H1 (cell line): ENCODE measurements around the gene USP12. TPM values are rescaled to one million over a fixed set of nuclear protein-coding genes. Genes with fewer than 3 reads are reported as not detected.

ENCODE experiments used
- JUND ChIP-seq: IDR thresholded peaks from 2 replicates; pipeline ENCODE4 v1.6.1; 2011; ENCODE audit warnings: mild to moderate bottlenecking, improper control_type of control experiment, low read length
- MAFK ChIP-seq: IDR thresholded peaks from 2 replicates; pipeline ENCODE4 v1.6.1; 2012; ENCODE audit warnings: low read depth, mild to moderate bottlenecking, improper control_type of control experiment, low read length
- polyA plus RNA-seq, 7 experiments: library from polyadenylated mRNA; depleted of rRNA in 3 of 7; stranded (reverse) in 5 of 7; unstranded in 2 of 7; fragments of >200 nt in 5 of 7; fragments of 200-250 nt in 2 of 7; gene quantifications; 1 replicate in 5 of 7; 2 replicates in 1 of 7; 4 replicates in 1 of 7; pipeline versions ENCODE4 v1.2.1 to v1.2.3, GENCODE V29; 2011 to 2013; ENCODE audit warnings: missing spikeins in 2 of 7, mixed read lengths in 2 of 7
- total RNA-seq: library from RNA; stranded (reverse); fragmentation: NEBNext Ultra II Directional; extraction: Animal tissue kit (Norgen Biotek cat#: 25700); gene quantifications from 2 replicates; pipeline ENCODE4 v1.2.1, GENCODE V29; 2021

The USP12 gene
- total and polyA plus RNA-seq, 2 of the 8 experiments (the other 6 are each of a cell fraction or from before 2014, with no cell fraction given), result 4.0 to 30.0 TPM

DNA sequence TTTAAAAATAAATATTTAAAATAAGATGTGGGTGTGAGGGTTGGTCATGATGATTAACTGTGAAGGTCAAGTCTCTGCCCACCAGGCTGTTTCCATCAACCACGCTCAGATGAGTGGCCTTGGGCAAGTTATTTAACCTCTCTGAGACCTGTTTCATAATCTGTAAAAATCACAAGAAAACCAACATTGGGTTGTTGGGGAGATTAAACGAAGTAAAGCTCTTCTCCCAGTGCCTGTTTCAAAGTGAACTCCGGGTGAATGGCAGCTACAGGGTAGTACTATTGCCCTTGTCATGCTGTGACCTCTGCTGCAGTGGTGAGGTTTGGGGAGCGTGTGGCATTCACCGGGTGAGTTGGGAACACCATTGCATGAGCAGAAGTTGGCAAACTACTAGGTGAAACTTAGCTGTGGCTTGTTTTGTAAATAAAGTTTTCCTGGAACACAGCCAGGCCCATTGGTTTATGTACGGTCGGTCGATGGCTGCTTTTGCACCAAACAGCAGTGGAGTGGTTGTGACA is 153.2 kb downstream of the USP12 start (continued):
- TF ChIP-seq MAFK (no peak), JUND (no peak)
